NCI-H1436 (cell line): Measurements from ENCODE around the gene RAVER1.
"Not testable (repeated sequence)": the region's sequence is repeated elsewhere in the genome, so short reads cannot be mapped to it uniquely, and the experiment has no call there.

ENCODE experiments used
- DNase-seq: peaks from one replicate; lab custom pipeline; 2025; lab: John Stamatoyannopoulos, UW

RAVER1 gene

DNA sequence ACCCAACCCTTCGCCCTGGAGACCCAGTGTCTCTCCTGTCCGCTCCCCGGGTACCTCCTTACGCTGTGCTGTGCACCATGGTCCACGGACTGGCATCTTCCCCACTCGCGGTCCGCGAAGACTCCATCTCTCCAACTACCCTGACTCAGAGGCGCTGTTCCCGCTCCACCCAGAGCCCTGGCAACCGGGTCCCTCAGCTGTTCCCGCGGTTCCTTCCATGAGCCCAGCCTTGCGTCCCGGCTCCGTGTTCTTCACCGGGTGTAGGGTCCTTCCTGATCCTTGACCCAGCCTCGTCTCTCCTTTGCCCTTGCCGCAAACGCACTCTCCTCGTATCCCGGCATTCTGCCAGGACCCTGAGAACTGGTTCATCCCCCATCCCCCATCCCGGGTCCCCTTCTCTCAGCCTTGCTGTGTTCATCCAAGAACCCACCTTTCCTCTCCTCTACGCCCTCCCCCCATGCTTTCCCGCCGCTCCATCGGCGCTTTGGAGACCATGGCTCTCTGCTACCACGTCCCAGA is 42.9 kb downstream of the RAVER1 start:
- DNase-seq = no peak

DNA sequence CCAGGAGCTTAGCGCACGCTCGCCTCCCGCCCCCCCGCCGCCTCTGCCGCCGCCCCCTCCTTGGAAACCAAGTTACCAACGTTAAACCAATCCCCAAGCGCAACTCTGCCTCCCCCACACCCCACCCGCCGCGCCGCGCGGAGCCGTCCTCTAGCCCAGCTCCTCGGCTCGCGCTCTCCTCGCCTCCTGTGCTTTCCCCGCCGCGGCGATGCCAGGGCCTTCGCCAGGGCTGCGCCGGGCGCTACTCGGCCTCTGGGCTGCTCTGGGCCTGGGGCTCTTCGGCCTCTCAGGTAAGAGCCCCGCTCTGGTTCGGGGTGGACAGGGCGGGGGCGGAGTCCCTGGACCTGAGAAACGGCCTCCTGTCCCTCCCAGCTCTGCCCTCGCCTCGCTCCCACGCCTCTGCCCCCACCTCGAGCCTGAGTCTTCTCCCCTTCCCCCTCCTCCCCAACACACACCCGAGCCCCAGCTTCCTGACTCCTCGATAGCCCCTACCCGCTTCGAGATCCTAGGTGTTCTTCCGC is 43.4 kb downstream of the RAVER1 start, which contains the start of gene ICAM5:
Gene ICAM5 (plus strand): TSS at position 117 of the 521 bp plus-strand sequence. CDS start 92 bp downstream, at position 209.
- DNase-seq = no peak

DNA sequence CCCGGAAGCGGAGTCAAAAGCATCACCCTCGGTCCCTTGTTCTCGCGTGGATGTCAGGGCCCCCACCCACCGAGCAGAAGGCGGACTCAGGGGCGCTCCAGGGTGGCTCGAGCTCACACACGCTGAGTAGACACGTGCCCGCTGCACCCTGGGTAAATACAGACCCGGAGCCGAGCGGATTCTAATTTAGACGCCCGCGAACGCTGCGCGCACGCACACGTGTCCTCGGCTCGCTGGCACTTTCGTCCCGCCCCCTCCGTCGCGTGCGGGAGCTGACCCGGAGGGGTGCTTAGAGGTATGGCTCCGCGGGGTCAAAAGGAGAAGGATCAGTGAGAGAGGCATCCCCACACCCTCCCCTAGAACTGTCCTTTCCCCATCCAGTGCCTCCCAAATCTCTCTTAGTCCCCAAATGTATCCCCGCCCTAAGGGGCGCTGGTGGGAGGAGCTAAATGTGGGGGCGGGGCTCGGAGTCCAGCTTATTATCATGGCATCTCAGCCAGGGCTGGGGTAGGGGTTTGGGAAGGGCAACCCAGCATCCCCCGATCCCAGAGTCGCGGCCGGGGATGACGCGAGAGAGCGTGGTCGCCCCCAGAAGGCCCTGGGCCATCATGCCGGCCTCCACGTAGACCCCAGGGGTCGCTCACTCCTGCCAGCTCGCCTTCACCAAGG is 44.0 kb downstream of the RAVER1 start:
- DNase-seq = peak; percentile 68

DNA sequence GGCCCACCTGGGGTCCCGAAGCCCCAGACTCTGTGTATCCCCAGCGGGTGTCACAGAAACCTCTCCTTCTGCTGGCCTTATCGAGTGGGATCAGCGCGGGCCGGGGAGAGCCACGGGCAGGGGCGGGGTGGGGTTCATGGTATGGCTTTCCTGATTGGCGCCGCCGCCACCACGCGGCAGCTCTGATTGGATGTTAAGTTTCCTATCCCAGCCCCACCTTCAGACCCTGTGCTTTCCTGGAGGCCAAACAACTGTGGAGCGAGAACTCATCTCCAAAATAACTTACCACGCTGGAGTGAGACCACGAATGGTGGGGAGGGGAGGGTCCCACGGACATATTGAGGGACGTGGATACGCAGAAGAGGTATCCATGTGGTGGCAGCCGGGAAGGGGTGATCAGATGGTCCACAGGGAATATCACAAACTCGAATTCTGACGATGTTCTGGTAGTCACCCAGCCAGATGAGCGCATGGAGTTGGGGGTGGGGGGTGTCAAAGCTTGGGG is 44.6 kb downstream of the RAVER1 start:
- no peak for DNase-seq

DNA sequence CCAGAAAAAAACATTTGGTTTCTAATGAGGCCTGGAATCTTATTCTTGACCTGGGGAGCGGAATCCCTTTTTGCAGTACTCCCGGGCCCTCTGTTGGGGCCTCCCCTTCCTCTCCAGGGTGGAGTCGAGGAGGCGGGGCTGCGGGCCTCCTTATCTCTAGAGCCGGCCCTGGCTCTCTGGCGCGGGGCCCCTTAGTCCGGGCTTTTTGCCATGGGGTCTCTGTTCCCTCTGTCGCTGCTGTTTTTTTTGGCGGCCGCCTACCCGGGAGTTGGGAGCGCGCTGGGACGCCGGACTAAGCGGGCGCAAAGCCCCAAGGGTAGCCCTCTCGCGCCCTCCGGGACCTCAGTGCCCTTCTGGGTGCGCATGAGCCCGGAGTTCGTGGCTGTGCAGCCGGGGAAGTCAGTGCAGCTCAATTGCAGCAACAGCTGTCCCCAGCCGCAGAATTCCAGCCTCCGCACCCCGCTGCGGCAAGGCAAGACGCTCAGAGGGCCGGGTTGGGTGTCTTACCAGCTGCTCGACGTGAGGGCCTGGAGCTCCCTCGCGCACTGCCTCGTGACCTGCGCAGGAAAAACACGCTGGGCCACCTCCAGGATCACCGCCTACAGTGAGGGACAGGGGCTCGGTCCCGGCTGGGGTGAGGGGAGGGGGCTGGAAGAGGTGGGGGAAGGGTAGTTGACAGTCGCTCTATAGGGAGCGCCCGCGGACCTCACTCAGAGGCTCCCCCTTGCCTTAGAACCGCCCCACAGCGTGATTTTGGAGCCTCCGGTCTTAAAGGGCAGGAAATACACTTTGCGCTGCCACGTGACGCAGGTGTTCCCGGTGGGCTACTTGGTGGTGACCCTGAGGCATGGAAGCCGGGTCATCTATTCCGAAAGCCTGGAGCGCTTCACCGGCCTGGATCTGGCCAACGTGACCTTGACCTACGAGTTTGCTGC is 46.3 kb downstream of the RAVER1 start, which contains the start of gene ICAM4:
Gene ICAM4 (plus strand): TSS at position 153 of the 935 bp plus-strand sequence. CDS start 58 bp downstream, at position 211.
- no peak for DNase-seq

DNA sequence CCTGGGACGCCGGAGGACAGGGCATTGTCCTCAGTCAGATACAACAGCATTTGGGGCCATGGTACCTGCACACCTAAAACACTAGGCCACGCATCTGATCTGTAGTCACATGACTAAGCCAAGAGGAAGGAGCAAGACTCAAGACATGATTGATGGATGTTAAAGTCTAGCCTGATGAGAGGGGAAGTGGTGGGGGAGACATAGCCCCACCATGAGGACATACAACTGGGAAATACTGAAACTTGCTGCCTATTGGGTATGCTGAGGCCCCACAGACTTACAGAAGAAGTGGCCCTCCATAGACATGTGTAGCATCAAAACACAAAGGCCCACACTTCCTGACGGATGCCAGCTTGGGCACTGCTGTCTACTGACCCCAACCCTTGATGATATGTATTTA is 47.9 kb downstream of the RAVER1 start:
- no peak for DNase-seq

DNA sequence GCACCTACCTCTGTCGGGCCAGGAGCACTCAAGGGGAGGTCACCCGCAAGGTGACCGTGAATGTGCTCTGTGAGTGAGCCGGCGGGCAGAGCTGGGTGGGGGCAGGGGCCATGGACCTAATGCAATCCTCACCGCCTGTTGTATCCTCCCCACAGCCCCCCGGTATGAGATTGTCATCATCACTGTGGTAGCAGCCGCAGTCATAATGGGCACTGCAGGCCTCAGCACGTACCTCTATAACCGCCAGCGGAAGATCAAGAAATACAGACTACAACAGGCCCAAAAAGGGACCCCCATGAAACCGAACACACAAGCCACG is 48.4 kb downstream of the RAVER1 start:
- no peak for DNase-seq

DNA sequence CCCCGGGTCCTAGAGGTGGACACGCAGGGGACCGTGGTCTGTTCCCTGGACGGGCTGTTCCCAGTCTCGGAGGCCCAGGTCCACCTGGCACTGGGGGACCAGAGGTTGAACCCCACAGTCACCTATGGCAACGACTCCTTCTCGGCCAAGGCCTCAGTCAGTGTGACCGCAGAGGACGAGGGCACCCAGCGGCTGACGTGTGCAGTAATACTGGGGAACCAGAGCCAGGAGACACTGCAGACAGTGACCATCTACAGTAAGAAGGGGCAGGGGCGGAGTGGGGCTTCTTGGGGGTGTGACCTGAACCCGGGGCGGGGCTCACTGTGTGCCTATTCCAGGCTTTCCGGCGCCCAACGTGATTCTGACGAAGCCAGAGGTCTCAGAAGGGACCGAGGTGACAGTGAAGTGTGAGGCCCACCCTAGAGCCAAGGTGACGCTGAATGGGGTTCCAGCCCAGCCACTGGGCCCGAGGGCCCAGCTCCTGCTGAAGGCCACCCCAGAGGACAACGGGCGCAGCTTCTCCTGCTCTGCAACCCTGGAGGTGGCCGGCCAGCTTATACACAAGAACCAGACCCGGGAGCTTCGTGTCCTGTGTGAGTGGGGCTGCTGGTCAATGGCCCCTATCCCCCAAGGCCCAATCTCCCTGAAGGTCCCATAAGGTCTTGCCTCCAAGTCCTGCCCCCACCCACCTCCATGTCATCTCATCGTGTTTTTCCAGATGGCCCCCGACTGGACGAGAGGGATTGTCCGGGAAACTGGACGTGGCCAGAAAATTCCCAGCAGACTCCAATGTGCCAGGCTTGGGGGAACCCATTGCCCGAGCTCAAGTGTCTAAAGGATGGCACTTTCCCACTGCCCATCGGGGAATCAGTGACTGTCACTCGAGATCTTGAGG is 49.0 kb downstream of the RAVER1 start:
- DNase-seq = no peak

DNA sequence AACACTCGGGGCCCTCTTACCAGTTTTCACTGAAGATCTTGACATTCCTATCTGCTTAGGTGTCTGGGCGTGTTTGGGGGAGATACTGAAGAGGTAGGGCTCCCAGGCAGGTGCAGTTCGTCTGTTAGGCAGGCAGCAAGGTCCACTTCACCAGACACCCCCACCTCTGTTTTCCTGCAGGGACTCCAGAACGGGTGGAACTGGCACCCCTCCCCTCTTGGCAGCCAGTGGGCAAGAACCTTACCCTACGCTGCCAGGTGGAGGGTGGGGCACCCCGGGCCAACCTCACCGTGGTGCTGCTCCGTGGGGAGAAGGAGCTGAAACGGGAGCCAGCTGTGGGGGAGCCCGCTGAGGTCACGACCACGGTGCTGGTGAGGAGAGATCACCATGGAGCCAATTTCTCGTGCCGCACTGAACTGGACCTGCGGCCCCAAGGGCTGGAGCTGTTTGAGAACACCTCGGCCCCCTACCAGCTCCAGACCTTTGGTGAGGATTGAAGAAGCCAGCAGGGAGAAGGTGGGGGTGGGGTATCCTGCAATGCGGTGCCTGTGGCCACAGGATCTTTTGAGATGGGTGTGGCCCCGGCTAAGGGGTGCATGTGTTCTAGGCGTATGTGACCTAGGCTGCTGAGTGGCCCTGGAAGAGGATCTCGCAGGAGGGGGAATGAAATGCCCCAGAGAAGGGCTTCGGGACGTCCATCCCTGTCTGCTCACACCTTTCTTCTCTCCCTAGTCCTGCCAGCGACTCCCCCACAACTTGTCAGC is 49.8 kb downstream of the RAVER1 start:
- no peak for DNase-seq

DNA sequence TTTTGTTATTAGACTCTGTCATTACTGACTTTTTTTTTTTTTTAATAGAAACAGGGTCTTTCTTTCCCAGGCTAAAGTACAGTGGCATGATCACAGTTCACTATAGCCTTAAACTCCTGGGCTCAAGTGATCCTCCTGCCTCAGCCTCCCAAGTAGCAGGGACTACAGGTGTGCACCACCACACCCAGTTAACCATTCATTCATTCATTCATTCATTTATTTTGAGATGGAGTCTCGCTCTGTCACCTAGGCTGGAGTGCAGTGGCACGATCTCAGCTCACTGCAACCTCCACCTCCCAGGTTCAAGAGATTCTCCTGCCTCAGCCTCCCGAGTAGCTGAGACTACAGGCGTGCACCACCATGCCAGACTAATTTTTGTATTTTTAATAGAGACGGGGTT is 51.3 kb downstream of the RAVER1 start:
- not testable (repeated sequence) for DNase-seq

DNA sequence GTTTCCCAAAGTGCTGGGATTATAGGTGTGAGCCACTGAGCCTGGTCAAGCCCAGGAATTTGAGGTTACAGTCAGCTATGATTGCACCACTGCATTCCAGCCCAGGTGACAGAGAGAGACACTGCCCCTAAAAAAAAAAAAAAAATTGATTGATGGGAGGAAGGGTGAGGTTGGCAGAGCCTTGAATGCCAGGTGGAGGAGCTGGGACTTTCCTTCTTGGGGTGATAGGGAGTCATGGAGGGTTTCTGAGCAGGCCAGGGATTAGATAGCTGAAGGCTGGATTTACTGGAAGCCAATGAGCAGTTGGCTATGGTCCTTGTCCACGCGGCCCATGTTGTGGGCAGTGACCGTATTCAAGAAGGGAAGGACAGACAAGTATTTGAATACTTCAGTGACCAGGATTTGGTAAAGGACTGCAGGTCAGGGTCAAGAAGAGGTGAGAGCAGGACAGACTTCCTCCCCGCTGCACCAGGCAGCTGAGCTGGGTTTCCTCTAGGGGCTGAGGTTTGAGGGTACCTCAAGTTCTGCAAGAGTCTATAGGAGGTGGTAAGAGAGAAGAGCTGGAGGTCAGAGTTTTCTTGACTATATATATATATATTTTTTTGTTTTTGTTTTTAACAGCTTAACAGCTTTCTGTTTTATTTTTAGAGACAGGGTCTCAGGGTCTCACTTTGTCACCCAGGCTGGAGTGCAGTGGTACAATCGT is 53.4 kb downstream of the RAVER1 start:
- DNase-seq = no peak

DNA sequence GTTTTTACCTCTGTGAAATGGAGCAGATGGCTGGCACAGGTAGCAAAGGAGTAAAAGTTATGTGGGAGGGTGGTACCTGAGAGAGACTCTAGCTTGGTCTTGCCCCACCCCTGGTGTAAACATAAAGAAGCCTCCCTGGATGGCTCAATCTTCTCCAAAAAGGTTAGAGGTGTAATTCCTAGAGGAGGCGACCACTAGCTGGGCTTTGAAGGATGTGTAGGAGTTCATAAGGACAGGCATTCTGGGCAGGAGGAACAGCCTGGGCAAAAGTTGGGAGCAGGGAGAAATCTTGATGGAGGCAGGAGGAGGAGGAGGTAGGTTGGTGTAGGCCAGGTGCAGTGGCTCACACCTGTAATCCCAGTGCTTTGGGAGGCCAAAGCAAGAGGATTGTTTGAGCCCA is 54.4 kb downstream of the RAVER1 start:
- no peak for DNase-seq

DNA sequence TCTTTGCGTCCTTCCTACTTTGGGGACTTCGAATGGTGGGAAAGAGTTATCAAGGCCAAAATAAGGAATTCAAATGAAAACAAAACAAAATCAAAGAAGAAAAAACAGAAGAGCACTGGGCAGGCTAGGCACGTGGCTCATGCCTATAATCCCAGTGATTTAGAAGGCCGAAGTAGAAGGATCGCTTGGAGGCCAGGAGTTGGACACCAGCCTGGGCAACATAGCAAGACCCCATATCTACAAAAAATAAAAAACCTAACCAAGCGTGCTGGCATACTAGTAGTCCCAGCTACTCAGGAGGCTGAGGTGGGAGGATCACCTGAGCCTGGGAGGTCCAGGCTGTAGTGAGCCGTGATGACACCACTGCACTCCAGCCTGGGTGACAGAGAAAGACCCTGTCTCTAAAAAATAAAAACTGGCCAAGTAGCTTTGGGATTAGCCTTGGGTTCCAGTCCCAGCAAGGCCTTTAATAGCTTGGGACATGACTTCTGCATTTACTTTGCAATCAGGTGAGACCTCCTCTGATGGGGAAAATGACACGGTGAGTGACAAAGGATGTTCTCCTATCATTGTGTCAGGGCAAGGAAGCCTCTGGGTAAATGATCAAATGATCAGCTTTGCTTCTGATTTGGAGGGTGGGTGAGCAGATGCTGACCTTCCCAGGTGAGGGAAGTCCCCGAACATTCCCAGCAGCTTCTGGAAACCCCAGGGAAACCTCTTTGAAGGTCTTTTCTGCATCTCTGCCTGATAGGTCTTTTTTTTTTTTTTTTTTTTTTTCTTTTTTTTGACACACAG is 55.3 kb downstream of the RAVER1 start:
- DNase-seq = no peak

DNA sequence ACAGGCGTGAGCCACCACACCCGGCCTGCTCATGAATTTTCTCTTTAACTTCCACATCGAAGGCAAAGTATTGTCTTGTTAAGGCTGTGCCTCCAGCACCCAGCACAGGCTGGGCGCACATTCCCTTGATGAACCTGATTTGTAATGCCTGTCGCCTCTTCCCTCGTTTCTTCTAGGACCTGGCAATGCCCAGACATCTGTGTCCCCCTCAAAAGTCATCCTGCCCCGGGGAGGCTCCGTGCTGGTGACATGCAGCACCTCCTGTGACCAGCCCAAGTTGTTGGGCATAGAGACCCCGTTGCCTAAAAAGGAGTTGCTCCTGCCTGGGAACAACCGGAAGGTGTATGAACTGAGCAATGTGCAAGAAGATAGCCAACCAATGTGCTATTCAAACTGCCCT is 58.7 kb downstream of the RAVER1 start:
- no peak for DNase-seq

DNA sequence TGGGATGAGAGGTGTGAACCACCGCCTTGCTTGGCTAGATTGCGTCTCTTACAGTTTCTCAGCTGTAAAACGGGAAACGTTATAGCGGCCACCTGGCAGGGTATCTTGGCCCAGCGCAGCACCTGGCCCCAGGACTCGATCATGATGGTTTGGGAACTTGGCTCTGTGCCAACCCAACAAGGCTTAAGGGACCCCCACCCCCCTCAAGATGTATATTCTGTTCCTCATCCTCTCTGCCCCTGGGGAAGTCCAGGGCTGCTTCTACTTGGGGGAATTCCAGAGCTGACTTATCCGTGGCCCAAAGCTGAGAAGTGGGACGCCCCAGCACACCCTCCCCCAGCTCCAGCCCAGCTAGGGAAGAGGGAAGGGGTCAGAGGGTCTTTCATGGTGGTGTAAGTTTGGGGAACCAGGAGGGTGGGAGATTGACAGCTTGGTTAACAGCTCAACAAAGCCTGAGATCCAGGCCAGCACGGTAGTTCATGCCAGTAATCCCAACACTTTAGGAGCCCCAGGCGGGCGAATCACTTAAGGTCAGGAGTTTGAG is 61.7 kb downstream of the RAVER1 start:
- no peak for DNase-seq

DNA sequence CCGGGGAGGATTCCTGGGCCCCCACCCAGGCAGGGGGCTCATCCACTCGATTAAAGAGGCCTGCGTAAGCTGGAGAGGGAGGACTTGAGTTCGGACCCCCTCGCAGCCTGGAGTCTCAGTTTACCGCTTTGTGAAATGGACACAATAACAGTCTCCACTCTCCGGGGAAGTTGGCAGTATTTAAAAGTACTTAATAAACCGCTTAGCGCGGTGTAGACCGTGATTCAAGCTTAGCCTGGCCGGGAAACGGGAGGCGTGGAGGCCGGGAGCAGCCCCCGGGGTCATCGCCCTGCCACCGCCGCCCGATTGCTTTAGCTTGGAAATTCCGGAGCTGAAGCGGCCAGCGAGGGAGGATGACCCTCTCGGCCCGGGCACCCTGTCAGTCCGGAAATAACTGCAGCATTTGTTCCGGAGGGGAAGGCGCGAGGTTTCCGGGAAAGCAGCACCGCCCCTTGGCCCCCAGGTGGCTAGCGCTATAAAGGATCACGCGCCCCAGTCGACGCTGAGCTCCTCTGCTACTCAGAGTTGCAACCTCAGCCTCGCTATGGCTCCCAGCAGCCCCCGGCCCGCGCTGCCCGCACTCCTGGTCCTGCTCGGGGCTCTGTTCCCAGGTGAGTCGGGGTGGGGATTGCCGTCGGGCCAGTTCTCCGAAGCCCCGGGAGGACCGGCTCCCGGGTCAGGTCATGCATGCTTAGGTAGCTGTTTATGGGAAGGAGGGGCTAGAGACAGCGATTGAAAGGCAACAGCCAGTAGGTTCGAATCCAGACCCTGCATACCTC is 62.5 kb downstream of the RAVER1 start, which contains the start of gene ICAM1:
Gene ICAM1 (plus strand): TSS at position 505 of the 779 bp plus-strand sequence. CDS start 40 bp downstream, at position 545.
- no peak for DNase-seq

DNA sequence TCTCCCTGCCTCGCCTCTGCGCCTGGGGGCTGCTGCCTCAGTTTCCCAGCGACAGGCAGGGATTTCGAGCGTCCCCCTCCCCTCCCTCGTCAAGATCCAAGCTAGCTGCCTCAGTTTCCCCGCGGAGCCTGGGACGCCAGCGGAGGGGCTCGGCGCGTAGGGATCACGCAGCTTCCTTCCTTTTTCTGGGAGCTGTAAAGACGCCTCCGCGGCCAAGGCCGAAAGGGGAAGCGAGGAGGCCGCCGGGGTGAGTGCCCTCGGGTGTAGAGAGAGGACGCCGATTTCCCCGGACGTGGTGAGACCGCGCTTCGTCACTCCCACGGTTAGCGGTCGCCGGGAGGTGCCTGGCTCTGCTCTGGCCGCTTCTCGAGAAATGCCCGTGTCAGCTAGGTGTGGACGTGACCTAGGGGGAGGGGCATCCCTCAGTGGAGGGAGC is 63.1 kb downstream of the RAVER1 start:
- DNase-seq = no peak
